ENCODE results near the gene MCEMP1.
A peak's percentile ranks its signal among the peaks of the same experiment; 100 is the strongest.

MCEMP1 gene

GRCh38 chr19:7676854-7677253 is at the start of gene MCEMP1:
MCEMP1 (plus strand) TSS chr19:7677090; CDS start chr19:7677121, 31 bp downstream.
- no peak for DNase-seq

GRCh38 chr19:7627166-7627565 is 49.7 kb upstream of the MCEMP1 start:
- Mint-ChIP-seq H3K27me3 (no peaks in the 10 kb centered on the region), H3K4me3 (peak overlapping the region; percentile 26), H3K36me3 (ENCODE audit: low read depth) (peaks cover 14% of the 10 kb centered on the region)

More at GRCh38 chr19:7676854-7677253, at the start of gene MCEMP1:
- no peak within 1 kb of the TSS for H3K27ac Mint-ChIP-seq
- peaks cover 54% of the 10 kb centered on the region for H3K4me1 Mint-ChIP-seq
- no peak for ATAC-seq
- H3K27me3 Mint-ChIP-seq, result peaks cover 43% of the 10 kb centered on the region
- H3K9me3 Mint-ChIP-seq, result peaks cover 7% of the 10 kb centered on the region
- H3K4me3 Mint-ChIP-seq, result no peak within 1 kb of the TSS
- H3K36me3 Mint-ChIP-seq (ENCODE audit: low read depth), result peaks cover 2% of the 10 kb centered on the region

GRCh38 chr19:7628589-7629311 is 48.1 kb upstream of the MCEMP1 start:
- peaks cover 36% of the 10 kb centered on the region for H3K4me1 Mint-ChIP-seq
- H3K27me3 Mint-ChIP-seq, result no peaks in the 10 kb centered on the region
- peak overlapping the region; percentile 100 for H3K27ac Mint-ChIP-seq
- DNase-seq (no peak), ATAC-seq (no peak)
- no peaks in the 10 kb centered on the region for H3K9me3 Mint-ChIP-seq
- H3K4me3 Mint-ChIP-seq, result peak overlapping the region; percentile 100
- peaks cover 13% of the 10 kb centered on the region for H3K36me3 Mint-ChIP-seq (ENCODE audit: low read depth)

More at GRCh38 chr19:7627166-7627565, 49.7 kb upstream of the MCEMP1 start:
- Mint-ChIP-seq H3K4me1 (peaks cover 36% of the 10 kb centered on the region), H3K27ac (no peak overlapping the region), H3K9me3 (no peaks in the 10 kb centered on the region)
- DNase-seq (no peak), ATAC-seq (no peak)

GRCh38 chr19:7629347-7630054 is 47.4 kb upstream of the MCEMP1 start, which contains the start of the genes PET100 and XAB2:
PET100 (plus strand) TSS chr19:7629793; CDS start chr19:7629834, 41 bp downstream.
XAB2 (minus strand) TSS chr19:7629545; CDS start chr19:7629527, 18 bp downstream.
- DNase-seq (peak; percentile 91), ATAC-seq (peak; percentile 97)
- Mint-ChIP-seq H3K4me3 (peak within 1 kb of the TSS; percentile 100), H3K27ac (peak within 1 kb of the TSS; percentile 100), H3K36me3 (ENCODE audit: low read depth) (peaks cover 13% of the 10 kb centered on the region), H3K9me3 (no peaks in the 10 kb centered on the region), H3K27me3 (no peaks in the 10 kb centered on the region), H3K4me1 (peaks cover 36% of the 10 kb centered on the region)

GRCh38 chr19:7631577-7631976 is 45.3 kb upstream of the MCEMP1 start:
- H3K27ac Mint-ChIP-seq, result no peak overlapping the region
- no peak for ATAC-seq

GRCh38 chr19:7632340-7633203 is 44.3 kb upstream of the MCEMP1 start:
- DNase-seq, result no peak
- Mint-ChIP-seq H3K9me3 (no peaks in the 10 kb centered on the region), H3K27ac (no peak overlapping the region), H3K4me1 (peaks cover 43% of the 10 kb centered on the region), H3K36me3 (ENCODE audit: low read depth) (peaks cover 7% of the 10 kb centered on the region), H3K4me3 (no peak overlapping the region), H3K27me3 (no peaks in the 10 kb centered on the region)
- ATAC-seq, result no peak

More at GRCh38 chr19:7631577-7631976, 45.3 kb upstream of the MCEMP1 start:
- Mint-ChIP-seq H3K36me3 (ENCODE audit: low read depth) (peaks cover 10% of the 10 kb centered on the region), H3K9me3 (no peaks in the 10 kb centered on the region), H3K4me3 (no peak overlapping the region), H3K27me3 (no peaks in the 10 kb centered on the region), H3K4me1 (peaks cover 43% of the 10 kb centered on the region)
- no peak for DNase-seq

GRCh38 chr19:7633698-7634097 is 43.2 kb upstream of the MCEMP1 start, which contains the start of gene PCP2:
PCP2 (minus strand) TSS chr19:7633719; CDS start chr19:7633457, 262 bp downstream.
- Mint-ChIP-seq H3K4me1 (peaks cover 40% of the 10 kb centered on the region), H3K27ac (no peak within 1 kb of the TSS), H3K9me3 (no peaks in the 10 kb centered on the region), H3K4me3 (no peak within 1 kb of the TSS), H3K36me3 (ENCODE audit: low read depth) (peaks cover 7% of the 10 kb centered on the region), H3K27me3 (no peaks in the 10 kb centered on the region)
- no peak for ATAC-seq
- no peak for DNase-seq

GRCh38 chr19:7635670-7636069 is 41.2 kb upstream of the MCEMP1 start:
- H3K36me3 Mint-ChIP-seq (ENCODE audit: low read depth), result peaks cover 9% of the 10 kb centered on the region
- no peaks in the 10 kb centered on the region for H3K9me3 Mint-ChIP-seq
- no peak for DNase-seq
- ATAC-seq, result no peak
- H3K4me3 Mint-ChIP-seq, result peak overlapping the region; percentile 81
- H3K27me3 Mint-ChIP-seq, result no peaks in the 10 kb centered on the region
- no peak overlapping the region for H3K27ac Mint-ChIP-seq
- peaks cover 32% of the 10 kb centered on the region for H3K4me1 Mint-ChIP-seq

- ATAC-seq, result no peak
- Mint-ChIP-seq H3K27me3 (no peaks in the 10 kb centered on the region), H3K4me3 (peak overlapping the region; percentile 81), H3K4me1 (peaks cover 28% of the 10 kb centered on the region), H3K36me3 (ENCODE audit: low read depth) (peaks cover 9% of the 10 kb centered on the region), H3K9me3 (no peaks in the 10 kb centered on the region), H3K27ac (peak overlapping the region; percentile 86)
- DNase-seq, result no peak
Measured at GRCh38 chr19:7636317-7636690, 40.6 kb upstream of the MCEMP1 start.

- peak within 1 kb of the TSS; percentile 81 for H3K4me3 Mint-ChIP-seq
- ATAC-seq (peak; percentile 79), DNase-seq (peak; percentile 93)
- H3K4me1 Mint-ChIP-seq, result peaks cover 28% of the 10 kb centered on the region
- H3K9me3 Mint-ChIP-seq, result no peaks in the 10 kb centered on the region
- no peaks in the 10 kb centered on the region for H3K27me3 Mint-ChIP-seq
- H3K27ac Mint-ChIP-seq, result peak within 1 kb of the TSS; percentile 86
- peaks cover 9% of the 10 kb centered on the region for H3K36me3 Mint-ChIP-seq (ENCODE audit: low read depth)
Measured at GRCh38 chr19:7636691-7637373, 40.1 kb upstream of the MCEMP1 start, which contains the start of gene STXBP2. STXBP2 (plus strand) TSS chr19:7637110; CDS start chr19:7637150, 40 bp downstream.

GRCh38 chr19:7637374-7638256 is 39.3 kb upstream of the MCEMP1 start:
- Mint-ChIP-seq H3K9me3 (no peaks in the 10 kb centered on the region), H3K27ac (peak overlapping the region; percentile 35), H3K4me3 (peak overlapping the region; percentile 81), H3K36me3 (ENCODE audit: low read depth) (peaks cover 9% of the 10 kb centered on the region), H3K4me1 (peaks cover 28% of the 10 kb centered on the region), H3K27me3 (no peaks in the 10 kb centered on the region)
- ATAC-seq (no peak), DNase-seq (no peak)

- Mint-ChIP-seq H3K36me3 (ENCODE audit: low read depth) (peaks cover 8% of the 10 kb centered on the region), H3K9me3 (no peaks in the 10 kb centered on the region), H3K27me3 (no peaks in the 10 kb centered on the region), H3K27ac (no peak overlapping the region), H3K4me1 (peaks cover 28% of the 10 kb centered on the region), H3K4me3 (peak overlapping the region; percentile 26)
- no peak for DNase-seq
- ATAC-seq, result no peak
Measured at GRCh38 chr19:7638802-7639465, 38.0 kb upstream of the MCEMP1 start.

Measured in activated naive CD8-positive, alpha-beta T cell treated with anti-CD3 and anti-CD28 coated beads, Interleukin-2, amount 50 U/mL, for 24 hours (primary cell).